ENCODE results near the gene PHF21B. TPM values are rescaled to one million over a fixed set of nuclear protein-coding genes. Genes with fewer than 3 reads are reported as not detected.

PHF21B gene
- total and polyA plus RNA-seq, 2 donors (not counting 3 experiments of a cell fraction or from before 2014, with no cell fraction given), result not detected

GRCh38 chr22:44926491-44927415 is 83.1 kb downstream of the PHF21B start:
- dilution Hi-C loops (cut with MboI; ENCODE audit: extremely low pct_ligation_motif_present, low sequenced_read_pairs), result no loop called here
- H3K79me2 ChIP-seq (ENCODE audit: control insufficient read depth, insufficient read depth, low read length), result no peaks in the 10 kb centered on the region
- POLR2A ChIA-PET, result no interaction called here
- no peak overlapping the region for H3K9ac ChIP-seq (replicated peaks; ENCODE audit: extremely low read depth, insufficient read depth, low read length)
- H2AFZ ChIP-seq (ENCODE audit: low read depth, low read length), result no peak overlapping the region
- H3K36me3 ChIP-seq (ENCODE audit: control insufficient read depth in 2 of 2, extremely low read depth in 1 of 2, insufficient read depth in 2 of 2, low read length in 2 of 2), result no peaks in the 10 kb centered on the region
- no peaks in the 10 kb centered on the region for H4K20me1 ChIP-seq (replicated peaks; ENCODE audit: control insufficient read depth, extremely low read depth, insufficient read depth, low read length)
- FAIRE-seq (no peak), DNase-seq (ENCODE audit: low read depth, low spot score) (no peak)
- H3K4me2 ChIP-seq (ENCODE audit: insufficient read depth, low read length), result no peak overlapping the region
- no TSS peak for BruUV-seq (replicated peaks)
- TF ChIP-seq EZH2 (IDR thresholded peaks at IDR 0.05; ENCODE audit: borderline replicate concordance, low read depth, low read length, severe bottlenecking), result no peak
- H3K9me3 ChIP-seq (replicated peaks; ENCODE audit: control insufficient read depth, insufficient read depth, low read length), result no peaks in the 10 kb centered on the region
- CTCF ChIA-PET, result no interaction called here
- intact Hi-C loops (cut with micrococcal nuclease), result no loop called here
- no peak overlapping the region for H3K4me3 ChIP-seq (replicated peaks in 1 of 3; ENCODE audit: insufficient read depth in 1 of 3, low read depth in 1 of 3, low read length in 3 of 3)
- no peaks in the 10 kb centered on the region for H3K27me3 ChIP-seq (ENCODE audit: control insufficient read depth in 2 of 2, insufficient read depth in 2 of 2, low read length in 2 of 2)
- H3K27ac ChIP-seq (ENCODE audit: insufficient read depth, low read depth, low read length), result no peak overlapping the region
- H3K9me1 ChIP-seq (replicated peaks; ENCODE audit: control insufficient read depth, extremely low read depth, insufficient read depth, low read length), result no peaks in the 10 kb centered on the region
- H3K4me1 ChIP-seq (ENCODE audit: control insufficient read depth, extremely low read depth, insufficient read depth, low read length), result no peaks in the 10 kb centered on the region

GRCh38 chr22:44926124-44926475 is 83.7 kb downstream of the PHF21B start:
- no peak for FAIRE-seq
- CTCF ChIA-PET, result no interaction called here
- dilution Hi-C loops (cut with MboI; ENCODE audit: extremely low pct_ligation_motif_present, low sequenced_read_pairs), result no loop called here

More at GRCh38 chr22:44926124-44926475, 83.7 kb downstream of the PHF21B start:
- Histone ChIP-seq H3K4me2 (ENCODE audit: insufficient read depth, low read length) (no peak overlapping the region), H3K9me1 (replicated peaks; ENCODE audit: control insufficient read depth, extremely low read depth, insufficient read depth, low read length) (no peaks in the 10 kb centered on the region), H3K79me2 (ENCODE audit: control insufficient read depth, insufficient read depth, low read length) (no peaks in the 10 kb centered on the region), H3K9ac (replicated peaks; ENCODE audit: extremely low read depth, insufficient read depth, low read length) (no peak overlapping the region), H3K4me3 (replicated peaks in 1 of 3; ENCODE audit: insufficient read depth in 1 of 3, low read depth in 1 of 3, low read length in 3 of 3) (no peak overlapping the region), H3K9me3 (replicated peaks; ENCODE audit: control insufficient read depth, insufficient read depth, low read length) (no peaks in the 10 kb centered on the region), H2AFZ (ENCODE audit: low read depth, low read length) (no peak overlapping the region), H3K27me3 (ENCODE audit: control insufficient read depth in 2 of 2, insufficient read depth in 2 of 2, low read length in 2 of 2) (no peaks in the 10 kb centered on the region), H3K4me1 (ENCODE audit: control insufficient read depth, extremely low read depth, insufficient read depth, low read length) (no peaks in the 10 kb centered on the region), H4K20me1 (replicated peaks; ENCODE audit: control insufficient read depth, extremely low read depth, insufficient read depth, low read length) (no peaks in the 10 kb centered on the region), H3K27ac (ENCODE audit: insufficient read depth, low read depth, low read length) (no peak overlapping the region), H3K36me3 (ENCODE audit: control insufficient read depth in 2 of 2, extremely low read depth in 1 of 2, insufficient read depth in 2 of 2, low read length in 2 of 2) (no peaks in the 10 kb centered on the region)
- no TSS peak for BruUV-seq (replicated peaks)
- intact Hi-C loops (cut with micrococcal nuclease), result no loop called here
- TF ChIP-seq EZH2 (IDR thresholded peaks at IDR 0.05; ENCODE audit: borderline replicate concordance, low read depth, low read length, severe bottlenecking) (no peak), POLR2A (IDR thresholded peaks at IDR 0.05; ENCODE audit: low read depth, low read length) (no peak), GATA2 (IDR thresholded peaks at IDR 0.05; ENCODE audit: insufficient read depth, insufficient read length, low read depth, low read length) (no peak), POLR2AphosphoS5 (IDR thresholded peaks at IDR 0.05; ENCODE audit: insufficient read depth, low read depth, low read length) (no peak), MYC (IDR thresholded peaks at IDR 0.05; ENCODE audit: low read depth, low read length) (no peak), MAX (IDR thresholded peaks at IDR 0.05; ENCODE audit: insufficient read depth, insufficient read length) (no peak), FOS (IDR thresholded peaks at IDR 0.05; ENCODE audit: borderline replicate concordance, insufficient read depth, low read length) (no peak)
- POLR2A ChIA-PET, result no interaction called here
- DNase-seq (ENCODE audit: low read depth, low spot score), result no peak
